HepG2 (cell line): ENCODE measurements around the gene ZNF217. TPM values are rescaled to one million over a fixed set of nuclear protein-coding genes. Genes with fewer than 3 reads are reported as not detected.

Experiments
- ARNT2 ChIP-seq: sonication (generic); formaldehyde crosslinking; IDR thresholded peaks from 2 replicates; pipeline ENCODE4 v1.8.0; 2022; ENCODE audit warnings: mild to moderate bottlenecking, low read depth, missing genetic modification reagents, moderate library complexity
- CC2D1A ChIP-seq: sonication (generic); formaldehyde crosslinking; IDR thresholded peaks from 2 replicates; pipeline ENCODE4 v1.8.1; 2023; ENCODE audit warnings: mild to moderate bottlenecking, missing genetic modification reagents
- FOSL2 ChIP-seq: sonication (generic); formaldehyde crosslinking; IDR thresholded peaks from 2 replicates; pipeline ENCODE4 v1.4.0; 2020; ENCODE audit warnings: missing genetic modification reagents
- FOXO1 ChIP-seq: sonication (generic); formaldehyde crosslinking; IDR thresholded peaks from 2 replicates; pipeline ENCODE4 v1.4.0; 2020; ENCODE audit warnings: missing genetic modification reagents
- JUN ChIP-seq: sonication (generic); formaldehyde crosslinking; IDR thresholded peaks from 2 replicates; pipeline ENCODE4 v1.4.0; 2020; ENCODE audit warnings: mild to moderate bottlenecking, missing genetic modification reagents
- KAT7 ChIP-seq: IDR thresholded peaks from 2 replicates; pipeline ENCODE4 v1.6.1; 2018; ENCODE audit warnings: borderline replicate concordance, missing compliant biosample characterization
- KDM5B ChIP-seq: sonication (generic); formaldehyde crosslinking; IDR thresholded peaks from 2 replicates; pipeline ENCODE4 v1.4.0; 2020; ENCODE audit warnings: missing genetic modification reagents, mild to moderate bottlenecking, borderline replicate concordance
- MLXIP ChIP-seq: sonication (generic); formaldehyde crosslinking; IDR thresholded peaks from 2 replicates; pipeline ENCODE4 v1.9.0; 2021; ENCODE audit warnings: missing genetic modification reagents, borderline replicate concordance
- MNT ChIP-seq: fragments of 450-650 bp; IDR thresholded peaks from 2 replicates; pipeline ENCODE4 v1.6.1; 2016
- RARG ChIP-seq: sonication (generic); formaldehyde crosslinking; IDR thresholded peaks from 2 replicates; pipeline ENCODE4 v1.4.0; 2020; ENCODE audit warnings: low read depth, mild to moderate bottlenecking, missing genetic modification reagents
- SNRNP70 ChIP-seq: fragments of 200-400 bp; formaldehyde crosslinking; IDR thresholded peaks from 2 replicates; pipeline ENCODE4 v1.6.1; 2017; ENCODE audit warnings: mild to moderate bottlenecking, low read depth, low read length, moderate library complexity
- polyA plus RNA-seq, 8 experiments: library from polyadenylated mRNA; depleted of rRNA in 3 of 8; stranded (reverse) in 7 of 8; unstranded in 1 of 8; fragments of >200 nt; fragmentation: Illumina TruSeq in 4 of 8; extraction: Trizol in 4 of 8; gene quantifications; 2 replicates each; pipeline versions ENCODE4 v1.2.1 to v1.2.3, GENCODE V29; 2011 to 2016; ENCODE audit warnings: low read depth in 4 of 8, missing spikeins in 1 of 8, mixed read lengths in 1 of 8; ENCODE audit not compliant: insufficient read depth in 1 of 8
- total RNA-seq, 5 experiments: library from RNA; depleted of rRNA; stranded (reverse); fragments of >200 nt; fragmentation: Illumina TruSeq; extraction: Trizol; gene quantifications; 2 replicates each; pipeline ENCODE4 v1.2.3, GENCODE V29; 2016; ENCODE audit warnings: low read depth in 1 of 5
- TF ChIP-seq, protein P1 (sequence below): sonication (generic); formaldehyde crosslinking; IDR thresholded peaks from 2 replicates; pipeline ENCODE4 v1.4.0; 2020; ENCODE audit warnings: missing genetic modification reagents, borderline replicate concordance
- TF ChIP-seq, protein P2 (sequence below): fragments of 450-650 bp; IDR thresholded peaks from 2 replicates; pipeline ENCODE4 v1.6.1; 2017; ENCODE audit warnings: mild to moderate bottlenecking
- TF ChIP-seq, protein P3 (sequence below): sonication (generic); formaldehyde crosslinking; conservative IDR thresholded peaks from 2 replicates; pipeline ENCODE4 v1.8.0; 2022; ENCODE audit warnings: mild to moderate bottlenecking, moderate library complexity, missing genetic modification reagents

ZNF217 gene
- total and polyA plus RNA-seq, 2 of the 13 experiments (the other 11 are each of a cell fraction or from before 2014, with no cell fraction given) = 22.3 to 29.8 TPM

DNA sequence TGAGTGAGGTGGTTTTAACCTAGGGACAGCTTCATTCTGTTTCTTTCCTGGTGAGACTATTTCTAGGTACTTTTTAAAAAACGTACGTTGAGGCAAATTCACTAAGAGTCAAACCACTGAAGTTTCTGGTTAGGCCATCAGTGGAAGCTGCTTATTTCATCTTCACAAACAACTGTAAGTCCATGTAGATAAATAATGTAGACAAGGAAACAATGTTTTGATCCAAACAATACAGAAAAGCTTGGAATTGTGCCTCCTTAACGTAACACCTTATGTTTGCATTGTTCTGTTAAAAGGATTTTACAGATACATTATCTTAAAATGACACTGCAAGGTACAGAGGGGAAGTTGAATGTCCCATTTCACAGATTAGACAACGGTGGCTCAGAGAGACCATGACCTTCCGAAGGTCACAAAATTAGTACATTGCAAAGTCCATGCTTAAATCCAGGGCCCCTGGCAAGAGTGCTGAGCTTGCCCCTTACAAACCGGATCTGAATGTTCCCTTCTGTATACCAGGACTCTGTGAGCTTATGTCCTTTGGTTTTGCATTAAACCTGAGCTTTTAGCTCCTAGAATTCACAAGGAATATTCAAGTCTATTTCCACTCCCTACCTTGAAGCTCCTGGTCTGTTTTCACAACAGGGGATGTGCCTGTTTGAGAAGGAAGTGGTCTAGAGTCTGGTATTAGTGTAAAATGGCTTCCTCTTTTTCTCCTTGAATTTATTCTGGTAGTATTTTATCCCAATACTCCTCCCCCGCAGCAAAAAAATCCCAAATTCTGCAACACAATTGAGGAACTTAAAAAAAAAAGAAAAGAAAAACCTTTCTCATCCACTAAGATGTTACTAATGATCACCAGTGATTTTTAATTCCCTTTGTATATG, 28.9 kb upstream of the ZNF217 start (continued):
- TF ChIP-seq, protein P1, sequence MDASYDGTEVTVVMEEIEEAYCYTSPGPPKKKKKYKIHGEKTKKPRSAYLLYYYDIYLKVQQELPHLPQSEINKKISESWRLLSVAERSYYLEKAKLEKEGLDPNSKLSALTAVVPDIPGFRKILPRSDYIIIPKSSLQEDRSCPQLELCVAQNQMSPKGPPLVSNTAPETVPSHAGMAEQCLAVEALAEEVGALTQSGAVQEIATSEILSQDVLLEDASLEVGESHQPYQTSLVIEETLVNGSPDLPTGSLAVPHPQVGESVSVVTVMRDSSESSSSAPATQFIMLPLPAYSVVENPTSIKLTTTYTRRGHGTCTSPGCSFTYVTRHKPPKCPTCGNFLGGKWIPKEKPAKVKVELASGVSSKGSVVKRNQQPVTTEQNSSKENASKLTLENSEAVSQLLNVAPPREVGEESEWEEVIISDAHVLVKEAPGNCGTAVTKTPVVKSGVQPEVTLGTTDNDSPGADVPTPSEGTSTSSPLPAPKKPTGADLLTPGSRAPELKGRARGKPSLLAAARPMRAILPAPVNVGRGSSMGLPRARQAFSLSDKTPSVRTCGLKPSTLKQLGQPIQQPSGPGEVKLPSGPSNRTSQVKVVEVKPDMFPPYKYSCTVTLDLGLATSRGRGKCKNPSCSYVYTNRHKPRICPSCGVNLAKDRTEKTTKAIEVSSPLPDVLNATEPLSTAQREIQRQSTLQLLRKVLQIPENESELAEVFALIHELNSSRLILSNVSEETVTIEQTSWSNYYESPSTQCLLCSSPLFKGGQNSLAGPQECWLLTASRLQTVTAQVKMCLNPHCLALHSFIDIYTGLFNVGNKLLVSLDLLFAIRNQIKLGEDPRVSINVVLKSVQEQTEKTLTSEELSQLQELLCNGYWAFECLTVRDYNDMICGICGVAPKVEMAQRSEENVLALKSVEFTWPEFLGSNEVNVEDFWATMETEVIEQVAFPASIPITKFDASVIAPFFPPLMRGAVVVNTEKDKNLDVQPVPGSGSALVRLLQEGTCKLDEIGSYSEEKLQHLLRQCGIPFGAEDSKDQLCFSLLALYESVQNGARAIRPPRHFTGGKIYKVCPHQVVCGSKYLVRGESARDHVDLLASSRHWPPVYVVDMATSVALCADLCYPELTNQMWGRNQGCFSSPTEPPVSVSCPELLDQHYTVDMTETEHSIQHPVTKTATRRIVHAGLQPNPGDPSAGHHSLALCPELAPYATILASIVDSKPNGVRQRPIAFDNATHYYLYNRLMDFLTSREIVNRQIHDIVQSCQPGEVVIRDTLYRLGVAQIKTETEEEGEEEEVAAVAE = no peak
- peak; percentile 29; the same call in 1 of the 2 replicates for TF ChIP-seq JUN
- no peak for TF ChIP-seq KDM5B (CRISPR knock-in tag)
- 0 out of 2 replicates have a peak, but pooled peaks have one; percentile 19 for TF ChIP-seq FOXO1 (CRISPR knock-in tag)
- TF ChIP-seq MLXIP (CRISPR knock-in tag) = no peak
- TF ChIP-seq, protein P2, sequence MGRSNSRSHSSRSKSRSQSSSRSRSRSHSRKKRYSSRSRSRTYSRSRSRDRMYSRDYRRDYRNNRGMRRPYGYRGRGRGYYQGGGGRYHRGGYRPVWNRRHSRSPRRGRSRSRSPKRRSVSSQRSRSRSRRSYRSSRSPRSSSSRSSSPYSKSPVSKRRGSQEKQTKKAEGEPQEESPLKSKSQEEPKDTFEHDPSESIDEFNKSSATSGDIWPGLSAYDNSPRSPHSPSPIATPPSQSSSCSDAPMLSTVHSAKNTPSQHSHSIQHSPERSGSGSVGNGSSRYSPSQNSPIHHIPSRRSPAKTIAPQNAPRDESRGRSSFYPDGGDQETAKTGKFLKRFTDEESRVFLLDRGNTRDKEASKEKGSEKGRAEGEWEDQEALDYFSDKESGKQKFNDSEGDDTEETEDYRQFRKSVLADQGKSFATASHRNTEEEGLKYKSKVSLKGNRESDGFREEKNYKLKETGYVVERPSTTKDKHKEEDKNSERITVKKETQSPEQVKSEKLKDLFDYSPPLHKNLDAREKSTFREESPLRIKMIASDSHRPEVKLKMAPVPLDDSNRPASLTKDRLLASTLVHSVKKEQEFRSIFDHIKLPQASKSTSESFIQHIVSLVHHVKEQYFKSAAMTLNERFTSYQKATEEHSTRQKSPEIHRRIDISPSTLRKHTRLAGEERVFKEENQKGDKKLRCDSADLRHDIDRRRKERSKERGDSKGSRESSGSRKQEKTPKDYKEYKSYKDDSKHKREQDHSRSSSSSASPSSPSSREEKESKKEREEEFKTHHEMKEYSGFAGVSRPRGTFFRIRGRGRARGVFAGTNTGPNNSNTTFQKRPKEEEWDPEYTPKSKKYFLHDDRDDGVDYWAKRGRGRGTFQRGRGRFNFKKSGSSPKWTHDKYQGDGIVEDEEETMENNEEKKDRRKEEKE = no peak
- no peak for TF ChIP-seq KAT7
- no peak for TF ChIP-seq ARNT2
- TF ChIP-seq RARG (CRISPR knock-in tag) = no peak; the same call in 1 of the 2 replicates
- no peak for TF ChIP-seq FOSL2 (CRISPR knock-in tag)
- TF ChIP-seq CC2D1A (CRISPR knock-in tag) = no peak
- TF ChIP-seq MNT = no peak
- no peak for TF ChIP-seq SNRNP70
- TF ChIP-seq, protein P3, sequence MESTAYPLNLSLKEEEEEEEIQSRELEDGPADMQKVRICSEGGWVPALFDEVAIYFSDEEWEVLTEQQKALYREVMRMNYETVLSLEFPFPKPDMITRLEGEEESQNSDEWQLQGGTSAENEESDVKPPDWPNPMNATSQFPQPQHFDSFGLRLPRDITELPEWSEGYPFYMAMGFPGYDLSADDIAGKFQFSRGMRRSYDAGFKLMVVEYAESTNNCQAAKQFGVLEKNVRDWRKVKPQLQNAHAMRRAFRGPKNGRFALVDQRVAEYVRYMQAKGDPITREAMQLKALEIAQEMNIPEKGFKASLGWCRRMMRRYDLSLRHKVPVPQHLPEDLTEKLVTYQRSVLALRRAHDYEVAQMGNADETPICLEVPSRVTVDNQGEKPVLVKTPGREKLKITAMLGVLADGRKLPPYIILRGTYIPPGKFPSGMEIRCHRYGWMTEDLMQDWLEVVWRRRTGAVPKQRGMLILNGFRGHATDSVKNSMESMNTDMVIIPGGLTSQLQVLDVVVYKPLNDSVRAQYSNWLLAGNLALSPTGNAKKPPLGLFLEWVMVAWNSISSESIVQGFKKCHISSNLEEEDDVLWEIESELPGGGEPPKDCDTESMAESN (CRISPR knock-in tag) = no peak
